ENCODE results near the gene RAD51B.

DNA sequence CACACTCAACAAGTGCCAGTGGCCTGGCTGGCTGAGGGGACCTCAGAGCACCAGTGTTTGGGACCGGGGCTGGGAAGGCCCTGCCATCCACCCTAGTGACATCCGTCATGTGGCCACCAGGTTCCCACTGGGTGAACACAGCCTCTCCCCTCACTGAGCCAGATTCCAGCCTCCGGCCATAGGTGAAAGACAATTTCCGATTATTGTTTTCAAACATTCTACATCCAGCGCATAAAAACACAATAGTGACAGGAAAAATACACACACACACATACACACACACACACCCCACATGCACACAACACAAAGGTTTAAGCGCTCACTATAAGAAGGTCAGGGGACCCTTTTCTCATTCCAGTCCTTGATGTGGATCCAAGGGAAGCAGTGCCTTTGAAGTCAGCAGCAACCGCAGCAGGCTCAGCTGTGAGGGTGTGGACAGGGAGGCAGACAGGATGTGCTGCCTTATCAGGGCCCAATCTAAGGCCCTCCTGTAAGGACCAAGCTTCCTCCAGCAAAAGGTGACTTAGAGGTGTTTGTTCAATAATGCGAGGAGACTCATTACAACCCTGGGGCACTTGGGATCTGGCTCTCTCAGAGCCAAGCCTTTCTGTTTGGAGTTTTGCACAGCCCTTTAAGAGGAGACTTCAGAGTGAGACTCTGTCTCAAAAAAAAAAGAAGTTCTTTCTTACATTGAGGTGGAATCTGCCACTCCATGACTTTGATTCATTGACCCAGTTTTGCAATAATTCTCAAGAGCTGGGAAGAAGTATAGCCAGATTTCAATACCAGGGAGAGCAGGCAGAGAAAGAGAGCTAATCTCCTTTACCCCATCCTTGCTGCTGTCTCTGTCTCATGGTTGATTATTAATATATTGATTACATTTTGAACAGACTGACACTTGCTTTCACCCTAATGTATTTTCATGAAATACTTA lies 745.5 kb downstream of the RAD51B start:
- TF ChIP-seq, protein P1, sequence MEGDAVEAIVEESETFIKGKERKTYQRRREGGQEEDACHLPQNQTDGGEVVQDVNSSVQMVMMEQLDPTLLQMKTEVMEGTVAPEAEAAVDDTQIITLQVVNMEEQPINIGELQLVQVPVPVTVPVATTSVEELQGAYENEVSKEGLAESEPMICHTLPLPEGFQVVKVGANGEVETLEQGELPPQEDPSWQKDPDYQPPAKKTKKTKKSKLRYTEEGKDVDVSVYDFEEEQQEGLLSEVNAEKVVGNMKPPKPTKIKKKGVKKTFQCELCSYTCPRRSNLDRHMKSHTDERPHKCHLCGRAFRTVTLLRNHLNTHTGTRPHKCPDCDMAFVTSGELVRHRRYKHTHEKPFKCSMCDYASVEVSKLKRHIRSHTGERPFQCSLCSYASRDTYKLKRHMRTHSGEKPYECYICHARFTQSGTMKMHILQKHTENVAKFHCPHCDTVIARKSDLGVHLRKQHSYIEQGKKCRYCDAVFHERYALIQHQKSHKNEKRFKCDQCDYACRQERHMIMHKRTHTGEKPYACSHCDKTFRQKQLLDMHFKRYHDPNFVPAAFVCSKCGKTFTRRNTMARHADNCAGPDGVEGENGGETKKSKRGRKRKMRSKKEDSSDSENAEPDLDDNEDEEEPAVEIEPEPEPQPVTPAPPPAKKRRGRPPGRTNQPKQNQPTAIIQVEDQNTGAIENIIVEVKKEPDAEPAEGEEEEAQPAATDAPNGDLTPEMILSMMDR (IDR thresholded peaks at IDR 0.05) = no peak
- TF ChIP-seq POLR2A (IDR thresholded peaks at IDR 0.05) = no peak
